Tibial nerve (tissue), 4 donors: Measurements from ENCODE around the gene LRRC8C. TPM values are rescaled to one million over a fixed set of nuclear protein-coding genes. Genes with fewer than 3 reads are reported as not detected.

ENCODE experiments used
- DNase-seq, 2 donors: peaks; one replicate each; pipeline ENCODE4 v3.0.0-alpha.2; 2019; ENCODE audit warnings: low spot score in 2 of 2
- H3K27ac ChIP-seq, 4 donors: fragments of 200-600 bp; sonication (generic) in 3 of 4; one replicate each; pipeline ENCODE4 v1.5.1; 2017 to 2019; ENCODE audit warnings: mild to moderate bottlenecking in 1 of 4
- H3K27me3 ChIP-seq, 2 donors: fragments of 200-600 bp; sonication (generic) in 1 of 2; one replicate each; pipeline versions ENCODE4 v1.5.1 to v1.6.0; 2017 to 2019
- H3K36me3 ChIP-seq, 3 donors: fragments of 200-600 bp; sonication (generic); one replicate each; pipeline ENCODE4 v1.5.1; 2018 to 2019
- H3K4me1 ChIP-seq, 4 donors: fragments of 200-600 bp; sonication (generic) in 3 of 4; one replicate each; pipeline ENCODE4 v1.5.1; 2017 to 2019
- H3K4me3 ChIP-seq, 4 donors: fragments of 200-600 bp; sonication (generic) in 3 of 4; one replicate each; pipeline ENCODE4 v1.5.1; 2017 to 2019; ENCODE audit warnings: mild to moderate bottlenecking in 1 of 4, moderate library complexity in 1 of 4
- H3K9me3 ChIP-seq, 4 donors: fragments of 200-600 bp; sonication (generic) in 3 of 4; one replicate each; pipeline ENCODE4 v1.5.1; 2017 to 2019
- CTCF ChIP-seq, 5 experiments: fragments of 200-600 bp in 3 of 5; fragments of 450-650 bp in 2 of 5; sonication (generic) in 3 of 5; IDR thresholded peaks; one replicate each; pipeline ENCODE4 v1.5.1; 2016 to 2019; ENCODE audit warnings: antibody characterized with exemption in 5 of 5, mild to moderate bottlenecking in 3 of 5, moderate library complexity in 2 of 5
- EP300 ChIP-seq, 2 donors: sonication (generic); formaldehyde crosslinking; IDR thresholded peaks; one replicate each; pipeline ENCODE4 v1.6.1; 2017; ENCODE audit warnings: antibody characterized with exemption in 2 of 2, mild to moderate bottlenecking in 1 of 2
- POLR2A ChIP-seq, 2 donors: fragments of 450-650 bp; IDR thresholded peaks; one replicate each; pipeline ENCODE4 v1.6.1; 2017; ENCODE audit warnings: antibody characterized with exemption in 2 of 2, mild to moderate bottlenecking in 2 of 2, moderate library complexity in 2 of 2
- WGBS, 2 donors: methylation state at CpG; one replicate each; pipeline ENCODE4 v1.1.5; 2018; 5-methylcytosine and 5-hydroxymethylcytosine counted together
- small RNA-seq: library from RNA; depleted of rRNA; stranded (forward); fragments of <200 nt; gene quantifications from one replicate; pipeline ENCODE3, GENCODE V24; 2016
- total RNA-seq, 4 donors: library from RNA; depleted of rRNA; stranded (reverse); fragments of >200 nt; gene quantifications; one replicate each; pipeline ENCODE4 v1.1.0, GENCODE V29; 2016

LRRC8C gene
- total RNA-seq, 4 donors from 2014 or later = 16.5 to 23.8 (median 20.2) TPM

GRCh38 chr1:89762386-89762778, 129.5 kb downstream of the LRRC8C start:
- H3K4me1 ChIP-seq = peaks cover 0 to 34% (median 11%) of the 10 kb centered on the region in 4 donors
- peak overlapping the region; percentile 15 to 60 (median 44) for H3K4me3 ChIP-seq
- 56 to 62% methylated on average over 13 of the region's 13 CpGs for WGBS, 2 donors
- H3K9me3 ChIP-seq = no peaks in the 10 kb centered on the region
- no peaks in the 10 kb centered on the region for H3K36me3 ChIP-seq
- peak overlapping the region in 2 of 4 donors; percentile 52 to 77 for H3K27ac ChIP-seq
- no peak for DNase-seq
- no peaks in the 10 kb centered on the region for H3K27me3 ChIP-seq
- TF ChIP-seq POLR2A (IDR thresholded peaks at IDR 0.05) = no peak

- peak overlapping the region; percentile 15 to 60 (median 44) for H3K4me3 ChIP-seq
- H3K9me3 ChIP-seq = no peaks in the 10 kb centered on the region
- H3K27ac ChIP-seq = peak overlapping the region in 3 of 4 donors; percentile 38 to 77 (median 52)
- peaks cover 0 to 28% (median 8%) of the 10 kb centered on the region in 4 donors for H3K4me1 ChIP-seq
- TF ChIP-seq EP300 (IDR thresholded peaks at IDR 0.05) (peak in 1 of 2 donors; percentile 51), POLR2A (IDR thresholded peaks at IDR 0.05) (no peak), CTCF (IDR thresholded peaks at IDR 0.05) (peak; percentile 95 to 98 (median 97))
- H3K36me3 ChIP-seq = no peaks in the 10 kb centered on the region
- H3K27me3 ChIP-seq = no peaks in the 10 kb centered on the region
- peak; percentile 76 to 80 for DNase-seq
- 2 to 3% methylated on average over 47 of the region's 47 CpGs for WGBS, 2 donors
Measured at GRCh38 chr1:89762779-89763648, 130.1 kb downstream of the LRRC8C start.

GRCh38 chr1:89763649-89763986, 130.7 kb downstream of the LRRC8C start:
- TF ChIP-seq EP300 (IDR thresholded peaks at IDR 0.05) (no peak), CTCF (IDR thresholded peaks at IDR 0.05) (no peak), POLR2A (IDR thresholded peaks at IDR 0.05) (no peak)
- H3K36me3 ChIP-seq = no peaks in the 10 kb centered on the region
- H3K4me1 ChIP-seq = peaks cover 0 to 22% (median 5%) of the 10 kb centered on the region in 4 donors
- peak overlapping the region in 3 of 4 donors; percentile 34 to 60 (median 55) for H3K4me3 ChIP-seq
- no peaks in the 10 kb centered on the region for H3K9me3 ChIP-seq
- 47 to 58% methylated on average over 5 of the region's 5 CpGs for WGBS, 2 donors
- no peaks in the 10 kb centered on the region for H3K27me3 ChIP-seq
- DNase-seq = no peak
- peak overlapping the region in 3 of 4 donors; percentile 38 to 77 (median 52) for H3K27ac ChIP-seq

DNA sequence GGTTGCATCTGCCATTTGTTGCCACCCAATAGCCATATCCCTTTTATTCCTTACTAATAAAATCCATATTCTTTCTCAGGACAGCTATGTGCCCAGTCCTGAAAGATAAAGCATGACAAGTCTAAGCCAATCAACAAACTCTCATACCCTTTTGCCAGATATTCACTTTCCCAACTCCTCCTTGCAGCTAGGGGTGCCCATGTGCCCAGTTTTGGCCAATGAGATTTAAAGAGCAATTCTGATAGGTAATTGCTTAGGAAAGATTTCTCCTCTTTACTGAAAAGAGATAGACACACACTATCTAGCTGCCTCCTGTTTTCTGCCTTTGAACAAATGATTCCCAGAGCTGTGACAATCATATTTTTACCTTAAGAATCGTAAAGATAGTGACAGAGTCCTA, 132.9 kb downstream of the LRRC8C start:
- DNase-seq = no peak
- Histone ChIP-seq H3K36me3 (no peaks in the 10 kb centered on the region), H3K9me3 (no peaks in the 10 kb centered on the region), H3K4me1 (peaks cover 0 to 13% (median 5%) of the 10 kb centered on the region in 4 donors), H3K27me3 (no peaks in the 10 kb centered on the region), H3K4me3 (no peak overlapping the region), H3K27ac (no peak overlapping the region)
- TF ChIP-seq CTCF (IDR thresholded peaks at IDR 0.05) = no peak
- no peak for TF ChIP-seq EP300 (IDR thresholded peaks at IDR 0.05)
- no peak for TF ChIP-seq POLR2A (IDR thresholded peaks at IDR 0.05)
- 85 to 96% methylated on average over 1 of the region's 1 CpG for WGBS, 2 donors

DNA sequence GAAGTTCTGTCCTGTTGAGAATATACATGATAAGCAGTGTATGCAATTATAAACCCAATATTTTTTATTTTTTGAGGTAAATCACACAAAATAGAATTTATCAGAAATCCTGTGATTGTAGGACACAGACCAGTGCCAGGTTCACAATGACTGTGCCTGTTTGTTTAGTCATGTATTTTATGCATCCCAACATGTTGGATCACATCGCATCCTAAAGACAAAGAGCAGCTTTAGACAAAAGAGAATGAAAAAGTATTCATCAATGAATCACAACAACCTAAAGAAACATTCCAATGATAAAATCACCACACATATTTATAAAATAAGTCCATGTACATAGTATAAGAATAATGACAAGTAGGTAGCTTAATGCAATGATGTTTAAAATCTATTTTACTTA, 134.7 kb downstream of the LRRC8C start:
- H3K27ac ChIP-seq = no peak overlapping the region
- peaks cover 0 to 9% (median 3%) of the 10 kb centered on the region in 4 donors for H3K4me1 ChIP-seq
- H3K4me3 ChIP-seq = no peak overlapping the region

More for the DNA sequence above, 134.7 kb downstream of the LRRC8C start:
- WGBS, 2 donors = 79 to 81% methylated on average over 1 of the region's 1 CpG
- Histone ChIP-seq H3K36me3 (no peaks in the 10 kb centered on the region), H3K9me3 (no peaks in the 10 kb centered on the region), H3K27me3 (no peaks in the 10 kb centered on the region)
- no peak for DNase-seq
- no peak for TF ChIP-seq EP300 (IDR thresholded peaks at IDR 0.05)

Small RNAs within 50 kb of the gene (small RNA-seq; reads per million reads assigned to genes)
- gene AC093423.1 = not detected

Other genes with a start within 250 kb of the LRRC8C start
- 10 to 100 TPM; 27.1 to 48.0 (median 35.1) TPM for gene LRRC8B, start 108.3 kb upstream of the LRRC8C start, total RNA-seq
- 10 to 100 TPM; 11.1 to 19.0 (median 15.3) TPM for gene LRRC8D, start 187.9 kb downstream of the LRRC8C start, total RNA-seq